ENCODE data around the gene HK1. TPM values are rescaled to one million over a fixed set of nuclear protein-coding genes. Genes with fewer than 3 reads are reported as not detected.
A peak's percentile ranks its signal among the peaks of the same experiment; 100 is the strongest.

The HK1 gene
- total and polyA plus RNA-seq, 2 donors (not counting 1 experiment from before 2014, with no cell fraction given) = 60.6 to 172 TPM

DNA sequence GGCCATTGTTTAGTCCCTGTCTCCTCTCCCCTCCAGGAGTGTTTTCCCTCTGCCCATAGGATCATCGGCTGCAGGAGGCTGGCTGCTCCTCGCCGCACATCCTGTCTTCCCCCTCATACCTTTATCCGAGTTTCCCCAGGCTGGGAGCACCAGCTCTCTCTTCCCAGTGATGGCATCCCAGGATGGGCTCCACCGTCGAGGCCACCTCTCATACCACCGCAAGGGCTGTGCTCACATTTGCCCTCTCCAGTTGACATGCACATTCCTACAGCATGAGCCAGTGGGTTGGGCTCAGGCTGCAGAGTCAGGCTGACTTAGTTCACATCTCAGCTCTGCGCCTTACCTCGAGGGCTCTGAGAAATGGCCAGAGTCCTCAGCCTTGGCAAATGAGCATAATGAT lies 46.0 kb upstream of the HK1 start:
- Histone ChIP-seq H3K9ac (ENCODE audit: insufficient read depth, low read length) (no peak overlapping the region), H3K4me2 (ENCODE audit: extremely low read depth, insufficient read depth, low read length) (no peak overlapping the region), H3K79me2 (ENCODE audit: control insufficient read depth, insufficient read depth, low read length) (no peaks in the 10 kb centered on the region), H4K20me1 (ENCODE audit: control insufficient read depth, extremely low read depth, insufficient read depth, low read length) (no peaks in the 10 kb centered on the region), H2AFZ (ENCODE audit: low read length) (no peak overlapping the region), H3K27me3 (ENCODE audit: control insufficient read depth, insufficient read depth, low read length) (no peaks in the 10 kb centered on the region), H3K9me3 (ENCODE audit: control insufficient read depth, insufficient read depth, low read depth, low read length) (no peaks in the 10 kb centered on the region), H3K36me3 (ENCODE audit: control insufficient read depth, insufficient read depth, low read length) (no peaks in the 10 kb centered on the region), H3K4me1 (ENCODE audit: control insufficient read depth, extremely low read depth, insufficient read depth, low read length) (peaks cover 7% of the 10 kb centered on the region), H3K27ac (ENCODE audit: insufficient read depth, low read length) (no peak overlapping the region), H3K4me3 (replicated peaks in 1 of 4; ENCODE audit: control extremely low read depth in 1 of 4, insufficient read depth in 1 of 4, low read depth in 3 of 4, low read length in 4 of 4) (no peak overlapping the region)
- TF ChIP-seq, protein P1, sequence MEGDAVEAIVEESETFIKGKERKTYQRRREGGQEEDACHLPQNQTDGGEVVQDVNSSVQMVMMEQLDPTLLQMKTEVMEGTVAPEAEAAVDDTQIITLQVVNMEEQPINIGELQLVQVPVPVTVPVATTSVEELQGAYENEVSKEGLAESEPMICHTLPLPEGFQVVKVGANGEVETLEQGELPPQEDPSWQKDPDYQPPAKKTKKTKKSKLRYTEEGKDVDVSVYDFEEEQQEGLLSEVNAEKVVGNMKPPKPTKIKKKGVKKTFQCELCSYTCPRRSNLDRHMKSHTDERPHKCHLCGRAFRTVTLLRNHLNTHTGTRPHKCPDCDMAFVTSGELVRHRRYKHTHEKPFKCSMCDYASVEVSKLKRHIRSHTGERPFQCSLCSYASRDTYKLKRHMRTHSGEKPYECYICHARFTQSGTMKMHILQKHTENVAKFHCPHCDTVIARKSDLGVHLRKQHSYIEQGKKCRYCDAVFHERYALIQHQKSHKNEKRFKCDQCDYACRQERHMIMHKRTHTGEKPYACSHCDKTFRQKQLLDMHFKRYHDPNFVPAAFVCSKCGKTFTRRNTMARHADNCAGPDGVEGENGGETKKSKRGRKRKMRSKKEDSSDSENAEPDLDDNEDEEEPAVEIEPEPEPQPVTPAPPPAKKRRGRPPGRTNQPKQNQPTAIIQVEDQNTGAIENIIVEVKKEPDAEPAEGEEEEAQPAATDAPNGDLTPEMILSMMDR (conservative IDR thresholded peaks at IDR 0.05 in 1 of 2, IDR thresholded peaks at IDR 0.05 in 1 of 2; ENCODE audit: low read depth in 1 of 2, low read length in 2 of 2) = peak in 1 of 2 donors; percentile 4
- TF ChIP-seq EZH2 (IDR thresholded peaks at IDR 0.05; ENCODE audit: low read length, missing control alignments) = no peak
- DNase-seq (ENCODE audit: low read depth in 2 of 2) = peak; percentile 69 to 87

GRCh38 chr10:69232736-69233480 lies 45.4 kb upstream of the HK1 start:
- Histone ChIP-seq H3K4me1 (ENCODE audit: control insufficient read depth, extremely low read depth, insufficient read depth, low read length) (peaks cover 7% of the 10 kb centered on the region), H3K9me3 (ENCODE audit: control insufficient read depth, insufficient read depth, low read depth, low read length) (no peaks in the 10 kb centered on the region), H3K9ac (ENCODE audit: insufficient read depth, low read length) (no peak overlapping the region), H3K79me2 (ENCODE audit: control insufficient read depth, insufficient read depth, low read length) (no peaks in the 10 kb centered on the region), H3K27ac (ENCODE audit: insufficient read depth, low read length) (no peak overlapping the region), H3K4me2 (ENCODE audit: extremely low read depth, insufficient read depth, low read length) (no peak overlapping the region), H2AFZ (ENCODE audit: low read length) (no peak overlapping the region), H3K36me3 (ENCODE audit: control insufficient read depth, insufficient read depth, low read length) (no peaks in the 10 kb centered on the region), H4K20me1 (ENCODE audit: control insufficient read depth, extremely low read depth, insufficient read depth, low read length) (no peaks in the 10 kb centered on the region), H3K4me3 (replicated peaks in 1 of 4; ENCODE audit: control extremely low read depth in 1 of 4, insufficient read depth in 1 of 4, low read depth in 3 of 4, low read length in 4 of 4) (no peak overlapping the region), H3K27me3 (ENCODE audit: control insufficient read depth, insufficient read depth, low read length) (no peaks in the 10 kb centered on the region)
- TF ChIP-seq, protein P1 (conservative IDR thresholded peaks at IDR 0.05 in 1 of 2, IDR thresholded peaks at IDR 0.05 in 1 of 2; ENCODE audit: low read depth in 1 of 2, low read length in 2 of 2) = no peak
- TF ChIP-seq EZH2 (IDR thresholded peaks at IDR 0.05; ENCODE audit: low read length, missing control alignments) = no peak
- DNase-seq (ENCODE audit: low read depth in 2 of 2) = no peak

DNA sequence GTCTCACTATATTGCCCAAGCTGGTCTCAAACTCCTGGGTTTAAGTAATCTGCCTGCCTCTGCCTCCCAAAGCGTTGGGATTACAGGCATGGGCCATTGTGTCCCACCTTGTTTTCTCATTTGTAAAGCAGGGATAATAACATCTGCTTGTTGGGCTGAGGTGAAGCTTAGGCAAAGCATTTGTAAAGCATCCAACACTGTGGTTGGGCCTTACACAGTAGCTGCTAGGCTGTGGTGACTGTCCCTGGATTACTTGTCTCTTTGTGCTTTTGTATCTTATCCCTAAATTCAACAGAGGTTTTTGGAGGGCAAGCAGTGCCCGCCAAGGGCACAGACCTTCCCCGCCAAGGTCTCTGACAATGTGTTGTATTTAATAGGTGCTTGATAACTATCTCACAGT lies 43.8 kb upstream of the HK1 start:
- H3K4me2 ChIP-seq (ENCODE audit: extremely low read depth, insufficient read depth, low read length) = no peak overlapping the region
- H3K79me2 ChIP-seq (ENCODE audit: control insufficient read depth, insufficient read depth, low read length) = no peaks in the 10 kb centered on the region
- no peak for TF ChIP-seq EZH2 (IDR thresholded peaks at IDR 0.05; ENCODE audit: low read length, missing control alignments)
- TF ChIP-seq, protein P1 (conservative IDR thresholded peaks at IDR 0.05 in 1 of 2, IDR thresholded peaks at IDR 0.05 in 1 of 2; ENCODE audit: low read depth in 1 of 2, low read length in 2 of 2) = no peak
- H4K20me1 ChIP-seq (ENCODE audit: control insufficient read depth, extremely low read depth, insufficient read depth, low read length) = no peaks in the 10 kb centered on the region
- H3K27me3 ChIP-seq (ENCODE audit: control insufficient read depth, insufficient read depth, low read length) = no peaks in the 10 kb centered on the region
- H3K4me1 ChIP-seq (ENCODE audit: control insufficient read depth, extremely low read depth, insufficient read depth, low read length) = peaks cover 6% of the 10 kb centered on the region
- DNase-seq (ENCODE audit: low read depth in 2 of 2) = no peak
- H3K36me3 ChIP-seq (ENCODE audit: control insufficient read depth, insufficient read depth, low read length) = no peaks in the 10 kb centered on the region
- no peaks in the 10 kb centered on the region for H3K9me3 ChIP-seq (ENCODE audit: control insufficient read depth, insufficient read depth, low read depth, low read length)
- no peak overlapping the region for H3K9ac ChIP-seq (ENCODE audit: insufficient read depth, low read length)
- H3K27ac ChIP-seq (ENCODE audit: insufficient read depth, low read length) = no peak overlapping the region
- H3K4me3 ChIP-seq (replicated peaks in 1 of 4; ENCODE audit: control extremely low read depth in 1 of 4, insufficient read depth in 1 of 4, low read depth in 3 of 4, low read length in 4 of 4) = no peak overlapping the region
- H2AFZ ChIP-seq (ENCODE audit: low read length) = no peak overlapping the region
